HEK293 (cell line): Measurements from ENCODE around the gene CRACDL.

Source experiments
- CTCF ChIA-PET: fragments of 350-600 bp; formaldehyde crosslinking; extraction: SDS; loops from one replicate; lab custom pipeline; 2021; ENCODE audit warnings: antibody characterized with exemption; lab: Yijun Ruan, JAX
- POLR2A ChIA-PET: fragments of 300-600 bp; formaldehyde crosslinking; extraction: SDS; loops from one replicate; lab custom pipeline; 2020; ENCODE audit warnings: antibody characterized with exemption, inconsistent platforms; lab: Yijun Ruan, JAX
- H3K27ac ChIP-seq: fragments of 200-500 bp; sonication (Bioruptor generic); 2 replicates; pipeline ENCODE4 v1.5.1; 2014; ENCODE audit warnings: low read depth, low read length, control low read depth, inconsistent platforms; ENCODE audit errors: extremely low read depth
- H3K36me3 ChIP-seq, 2 experiments: fragments of 200-500 bp in 1 of 2; sonication (Bioruptor generic) in 1 of 2; 1 replicate in 1 of 2; 2 replicates in 1 of 2; pipeline ENCODE4 v1.5.1; 2014 to 2017; ENCODE audit warnings: inconsistent platforms in 2 of 2, low read length in 2 of 2; ENCODE audit not compliant: control insufficient read depth in 2 of 2, insufficient read depth in 1 of 2
- H3K4me1 ChIP-seq: fragments of 200-500 bp; sonication (Bioruptor generic); 2 replicates; pipeline ENCODE4 v1.5.1; 2014; ENCODE audit warnings: mild to moderate bottlenecking, low read length, inconsistent platforms; ENCODE audit not compliant: control insufficient read depth, insufficient read depth
- H3K4me3 ChIP-seq: 2 replicates; pipeline ENCODE4 v1.5.1; 2011; ENCODE audit warnings: low read depth, mild to moderate bottlenecking, control low read depth, low read length, moderate library complexity
- H3K9me3 ChIP-seq: fragments of 200-500 bp; sonication (Bioruptor generic); 2 replicates; pipeline ENCODE4 v1.5.1; 2014; ENCODE audit warnings: low read depth, low read length, inconsistent platforms; ENCODE audit not compliant: control insufficient read depth, insufficient read depth
- IKZF3 ChIP-seq: fragments of 450-650 bp; IDR thresholded peaks from 2 replicates; pipeline ENCODE4 v1.5.0; 2018; ENCODE audit warnings: missing biosample characterization, mild to moderate bottlenecking, missing genetic modification characterization, moderate library complexity
- MZF1 ChIP-seq: fragments of 450-650 bp; formaldehyde crosslinking; IDR thresholded peaks from 2 replicates; pipeline ENCODE4 v1.5.1; 2017; ENCODE audit warnings: missing biosample characterization, missing genetic modification characterization, borderline replicate concordance
- RBAK ChIP-seq: fragments of 450-650 bp; formaldehyde crosslinking; IDR thresholded peaks from 2 replicates; pipeline ENCODE4 v1.5.1; 2016; ENCODE audit warnings: missing biosample characterization, missing genetic modification characterization
- SCRT1 ChIP-seq: fragments of 450-650 bp; formaldehyde crosslinking; IDR thresholded peaks from 2 replicates; pipeline ENCODE4 v1.5.1; 2016; ENCODE audit warnings: missing biosample characterization, missing genetic modification characterization, borderline replicate concordance
- SP2 ChIP-seq: fragments of 450-650 bp; formaldehyde crosslinking; IDR thresholded peaks from 2 replicates; pipeline ENCODE4 v1.5.1; 2016; ENCODE audit warnings: missing biosample characterization, missing genetic modification characterization
- WT1 ChIP-seq: fragments of 450-650 bp; formaldehyde crosslinking; IDR thresholded peaks from 2 replicates; pipeline ENCODE4 v1.5.1; 2016; ENCODE audit warnings: missing biosample characterization, missing genetic modification characterization
- YY1 ChIP-seq: fragments of 450-650 bp; formaldehyde crosslinking; IDR thresholded peaks from 2 replicates; pipeline ENCODE4 v1.5.1; 2018; ENCODE audit warnings: missing biosample characterization, missing genetic modification characterization
- ZBTB20 ChIP-seq: fragments of 450-650 bp; formaldehyde crosslinking; IDR thresholded peaks from 2 replicates; pipeline ENCODE4 v1.5.1; 2016; ENCODE audit warnings: missing biosample characterization, missing genetic modification characterization
- ZBTB7A ChIP-seq: fragments of 450-650 bp; formaldehyde crosslinking; IDR thresholded peaks from 2 replicates; pipeline ENCODE4 v1.5.1; 2016; ENCODE audit warnings: low read depth, missing biosample characterization, missing genetic modification characterization
- ZBTB8A ChIP-seq: fragments of 450-650 bp; formaldehyde crosslinking; IDR thresholded peaks from 2 replicates; pipeline ENCODE4 v1.5.1; 2016; ENCODE audit warnings: missing biosample characterization, missing genetic modification characterization
- ZNF174 ChIP-seq: fragments of 450-650 bp; formaldehyde crosslinking; IDR thresholded peaks from 2 replicates; pipeline ENCODE4 v1.5.0; 2017; ENCODE audit warnings: missing biosample characterization, mild to moderate bottlenecking, missing genetic modification characterization
- ZNF211 ChIP-seq: fragments of 450-650 bp; formaldehyde crosslinking; IDR thresholded peaks from 2 replicates; pipeline ENCODE4 v1.5.1; 2016; ENCODE audit warnings: low read depth, missing biosample characterization, missing genetic modification characterization
- ZNF302 ChIP-seq: fragments of 450-650 bp; formaldehyde crosslinking; IDR thresholded peaks from 2 replicates; pipeline ENCODE4 v1.5.1; 2016; ENCODE audit warnings: missing biosample characterization, missing genetic modification characterization, low read depth
- ZNF354C ChIP-seq: fragments of 450-650 bp; formaldehyde crosslinking; IDR thresholded peaks from 2 replicates; pipeline ENCODE4 v1.5.1; 2016; ENCODE audit warnings: missing biosample characterization, missing genetic modification characterization, low read depth, borderline replicate concordance
- ZNF48 ChIP-seq: fragments of 450-650 bp; formaldehyde crosslinking; IDR thresholded peaks from 2 replicates; pipeline ENCODE4 v1.5.1; 2016; ENCODE audit warnings: missing biosample characterization, missing genetic modification characterization
- ZNF529 ChIP-seq: fragments of 450-650 bp; formaldehyde crosslinking; IDR thresholded peaks from 2 replicates; pipeline ENCODE4 v1.5.1; 2017; ENCODE audit warnings: missing genetic modification characterization, missing biosample characterization; ENCODE audit not compliant: insufficient replicate concordance
- ZNF571 ChIP-seq: fragments of 450-650 bp; formaldehyde crosslinking; IDR thresholded peaks from 2 replicates; pipeline ENCODE4 v1.5.0; 2017; ENCODE audit warnings: missing biosample characterization, missing genetic modification characterization
- ZNF654 ChIP-seq: fragments of 450-650 bp; formaldehyde crosslinking; IDR thresholded peaks from 2 replicates; pipeline ENCODE4 v1.5.1; 2016; ENCODE audit warnings: low read depth, missing biosample characterization, missing genetic modification characterization
- TF ChIP-seq, protein P1 (sequence below): fragments of 450-650 bp; formaldehyde crosslinking; IDR thresholded peaks from 2 replicates; pipeline ENCODE4 v1.5.1; 2016; ENCODE audit warnings: missing biosample characterization, missing genetic modification characterization
- TF ChIP-seq, protein P2 (sequence below): fragments of 450-650 bp; formaldehyde crosslinking; IDR thresholded peaks from 2 replicates; pipeline ENCODE4 v1.5.1; 2017; ENCODE audit warnings: missing biosample characterization, missing genetic modification characterization
- TF ChIP-seq, protein P3 (sequence below): fragments of 450-650 bp; formaldehyde crosslinking; IDR thresholded peaks from 2 replicates; pipeline ENCODE4 v1.5.1; 2016; ENCODE audit warnings: missing biosample characterization, missing genetic modification characterization

CRACDL gene

DNA sequence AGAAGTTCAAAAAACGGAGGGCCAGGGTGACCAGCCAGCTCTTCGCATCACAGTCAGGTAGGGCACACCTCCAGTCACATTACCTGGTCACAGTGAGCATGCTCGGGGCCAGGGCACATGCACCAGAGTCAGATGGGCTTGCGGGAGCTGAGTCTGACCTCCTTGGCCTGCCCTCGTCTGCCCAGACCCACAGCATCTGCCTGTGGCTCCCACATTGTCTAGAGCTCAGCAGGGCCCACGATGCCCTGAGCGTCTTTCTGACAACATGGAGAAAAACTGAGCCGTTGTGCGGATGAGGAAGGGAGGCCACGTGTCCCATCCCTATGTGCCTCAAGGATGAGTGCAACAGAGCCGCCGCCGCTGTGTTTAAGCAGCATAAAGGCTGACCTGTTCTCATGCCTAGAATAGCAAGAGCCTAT, 37.6 kb downstream of the CRACDL start:
- H3K4me3 ChIP-seq, result no peak overlapping the region
- TF ChIP-seq WT1 (tag by site-specific recombination), result no peak
- TF ChIP-seq ZBTB8A (tag by site-specific recombination), result no peak
- TF ChIP-seq ZBTB7A, result no peak
- TF ChIP-seq IKZF3, result no peak
- TF ChIP-seq MZF1, result no peak
- TF ChIP-seq SP2 (tag by site-specific recombination), result no peak
- TF ChIP-seq, protein P1, sequence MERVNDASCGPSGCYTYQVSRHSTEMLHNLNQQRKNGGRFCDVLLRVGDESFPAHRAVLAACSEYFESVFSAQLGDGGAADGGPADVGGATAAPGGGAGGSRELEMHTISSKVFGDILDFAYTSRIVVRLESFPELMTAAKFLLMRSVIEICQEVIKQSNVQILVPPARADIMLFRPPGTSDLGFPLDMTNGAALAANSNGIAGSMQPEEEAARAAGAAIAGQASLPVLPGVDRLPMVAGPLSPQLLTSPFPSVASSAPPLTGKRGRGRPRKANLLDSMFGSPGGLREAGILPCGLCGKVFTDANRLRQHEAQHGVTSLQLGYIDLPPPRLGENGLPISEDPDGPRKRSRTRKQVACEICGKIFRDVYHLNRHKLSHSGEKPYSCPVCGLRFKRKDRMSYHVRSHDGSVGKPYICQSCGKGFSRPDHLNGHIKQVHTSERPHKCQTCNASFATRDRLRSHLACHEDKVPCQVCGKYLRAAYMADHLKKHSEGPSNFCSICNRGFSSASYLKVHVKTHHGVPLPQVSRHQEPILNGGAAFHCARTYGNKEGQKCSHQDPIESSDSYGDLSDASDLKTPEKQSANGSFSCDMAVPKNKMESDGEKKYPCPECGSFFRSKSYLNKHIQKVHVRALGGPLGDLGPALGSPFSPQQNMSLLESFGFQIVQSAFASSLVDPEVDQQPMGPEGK (tag by site-specific recombination), result no peak
- no peak for TF ChIP-seq ZNF174 (tag by site-specific recombination)
- no peak for TF ChIP-seq ZNF302 (tag by site-specific recombination)
- no peak for TF ChIP-seq RBAK
- TF ChIP-seq SCRT1 (tag by site-specific recombination), result no peak
- no peak for TF ChIP-seq YY1 (tag by site-specific recombination)
- no peak for TF ChIP-seq ZNF354C (tag by site-specific recombination)
- no peak for TF ChIP-seq ZBTB20 (tag by site-specific recombination)
- TF ChIP-seq, protein P2, sequence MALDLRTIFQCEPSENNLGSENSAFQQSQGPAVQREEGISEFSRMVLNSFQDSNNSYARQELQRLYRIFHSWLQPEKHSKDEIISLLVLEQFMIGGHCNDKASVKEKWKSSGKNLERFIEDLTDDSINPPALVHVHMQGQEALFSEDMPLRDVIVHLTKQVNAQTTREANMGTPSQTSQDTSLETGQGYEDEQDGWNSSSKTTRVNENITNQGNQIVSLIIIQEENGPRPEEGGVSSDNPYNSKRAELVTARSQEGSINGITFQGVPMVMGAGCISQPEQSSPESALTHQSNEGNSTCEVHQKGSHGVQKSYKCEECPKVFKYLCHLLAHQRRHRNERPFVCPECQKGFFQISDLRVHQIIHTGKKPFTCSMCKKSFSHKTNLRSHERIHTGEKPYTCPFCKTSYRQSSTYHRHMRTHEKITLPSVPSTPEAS (tag by site-specific recombination), result no peak
- no peak for TF ChIP-seq ZNF529 (tag by site-specific recombination)
- ChIA-PET CTCF (no interaction called here), POLR2A (no interaction called here)
- no peaks in the 10 kb centered on the region for H3K9me3 ChIP-seq
- no peaks in the 10 kb centered on the region for H3K4me1 ChIP-seq
- no peak overlapping the region for H3K27ac ChIP-seq
- H3K36me3 ChIP-seq, result no peaks in the 10 kb centered on the region

DNA sequence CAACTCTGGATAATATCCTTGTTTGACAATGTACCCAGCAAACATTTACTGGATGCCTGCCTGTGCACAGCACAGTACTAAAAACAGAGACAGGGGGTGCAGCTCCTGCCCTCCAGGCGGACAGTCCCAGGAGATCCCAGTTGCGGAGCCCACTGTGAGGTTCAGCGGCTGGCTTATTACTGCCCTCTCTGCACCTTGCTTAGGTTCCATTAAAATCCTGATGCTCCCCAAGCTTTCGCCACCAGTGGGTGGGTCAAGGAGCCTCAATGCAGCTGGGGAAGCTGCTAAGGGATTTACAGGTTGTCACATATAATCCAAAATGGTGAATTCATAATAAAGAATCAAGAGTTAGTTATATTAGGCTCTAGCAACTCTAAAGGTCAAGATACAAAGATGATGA, 38.3 kb downstream of the CRACDL start:
- Histone ChIP-seq H3K4me1 (no peaks in the 10 kb centered on the region), H3K4me3 (no peak overlapping the region), H3K36me3 (no peaks in the 10 kb centered on the region), H3K9me3 (no peaks in the 10 kb centered on the region), H3K27ac (no peak overlapping the region)
- TF ChIP-seq ZNF211 (no peak), ZNF654 (no peak), ZNF571 (tag by site-specific recombination) (no peak), ZNF48 (tag by site-specific recombination) (no peak)
- TF ChIP-seq, protein P3, sequence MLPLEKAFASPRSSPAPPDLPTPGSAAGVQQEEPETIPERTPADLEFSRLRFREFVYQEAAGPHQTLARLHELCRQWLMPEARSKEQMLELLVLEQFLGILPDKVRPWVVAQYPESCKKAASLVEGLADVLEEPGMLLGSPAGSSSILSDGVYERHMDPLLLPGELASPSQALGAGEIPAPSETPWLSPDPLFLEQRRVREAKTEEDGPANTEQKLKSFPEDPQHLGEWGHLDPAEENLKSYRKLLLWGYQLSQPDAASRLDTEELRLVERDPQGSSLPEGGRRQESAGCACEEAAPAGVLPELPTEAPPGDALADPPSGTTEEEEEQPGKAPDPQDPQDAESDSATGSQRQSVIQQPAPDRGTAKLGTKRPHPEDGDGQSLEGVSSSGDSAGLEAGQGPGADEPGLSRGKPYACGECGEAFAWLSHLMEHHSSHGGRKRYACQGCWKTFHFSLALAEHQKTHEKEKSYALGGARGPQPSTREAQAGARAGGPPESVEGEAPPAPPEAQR (tag by site-specific recombination), result no peak
- ChIA-PET POLR2A (no interaction called here), CTCF (no interaction called here)
